Stimulated activated CD8-positive, alpha-beta memory T cell treated with anti-CD3 and anti-CD28 coated beads, Interleukin-7, amount 100 ng/mL, for 4 hours (primary cell): ENCODE data around the gene HMGCR.
"Not testable (repeated sequence)": the region's sequence is repeated elsewhere in the genome, so short reads cannot be mapped to it uniquely, and the experiment has no call there.

Experiments used
- DNase-seq, 2 donors: peaks; one replicate each; pipeline ENCODE4 v3.0.0-alpha.2; 2020; ENCODE audit warnings: low read depth in 2 of 2

Gene HMGCR

DNA sequence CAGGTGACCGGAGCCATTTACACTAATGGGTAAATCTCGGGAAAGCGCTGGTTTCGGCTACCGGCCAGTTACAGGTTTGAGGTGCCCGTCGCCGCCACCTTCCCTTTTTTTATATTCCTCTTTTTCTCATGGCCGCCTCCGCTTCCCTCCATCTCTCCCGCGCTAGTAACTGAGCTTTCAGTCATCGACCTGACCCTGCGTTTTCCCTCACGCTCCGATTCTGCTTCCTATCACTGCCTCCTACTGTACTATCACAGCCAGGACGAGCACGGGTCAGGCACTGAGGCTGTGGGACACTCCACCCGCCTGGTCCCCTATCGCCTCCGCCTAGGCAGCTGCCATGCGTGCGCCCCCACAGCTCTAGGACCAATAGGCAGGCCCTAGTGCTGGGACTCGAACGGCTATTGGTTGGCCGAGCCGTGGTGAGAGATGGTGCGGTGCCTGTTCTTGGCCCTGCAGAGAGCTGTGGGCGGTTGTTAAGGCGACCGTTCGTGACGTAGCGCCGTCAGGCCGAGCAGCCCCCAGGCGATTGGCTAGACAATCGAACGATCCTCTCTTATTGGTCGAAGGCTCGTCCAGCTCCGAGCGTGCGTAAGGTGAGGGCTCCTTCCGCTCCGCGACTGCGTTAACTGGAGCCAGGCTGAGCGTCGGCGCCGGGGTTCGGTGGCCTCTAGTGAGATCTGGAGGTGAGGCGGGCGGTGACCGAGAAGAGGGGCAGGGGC lies at the start of gene HMGCR:
HMGCR (plus strand) TSS at position 606 of the 722 bp plus-strand sequence. CDS start 5,386 bp downstream, outside the sequence.
- DNase-seq, result peak; percentile 98

DNA sequence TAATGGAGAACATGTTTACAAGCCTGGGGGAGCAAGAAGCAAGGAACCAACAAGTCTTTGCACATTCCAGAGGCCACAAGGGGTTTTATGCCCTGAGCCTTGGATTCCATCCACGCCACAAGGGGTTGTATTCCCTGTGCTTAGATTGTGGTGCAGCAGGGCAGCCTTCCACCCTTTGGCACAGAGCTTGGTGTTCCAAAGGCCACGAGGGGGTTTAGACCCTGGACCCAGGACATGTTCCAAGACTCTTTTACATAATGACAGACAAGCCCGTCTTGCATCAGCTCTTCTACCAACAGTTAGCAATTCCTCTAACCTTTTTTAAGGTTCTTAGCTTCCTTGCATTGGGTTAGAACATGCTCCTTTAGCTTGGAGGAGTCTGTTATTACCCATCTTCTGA lies 45.2 kb upstream of the HMGCR start:
- DNase-seq, result not testable (repeated sequence)

DNA sequence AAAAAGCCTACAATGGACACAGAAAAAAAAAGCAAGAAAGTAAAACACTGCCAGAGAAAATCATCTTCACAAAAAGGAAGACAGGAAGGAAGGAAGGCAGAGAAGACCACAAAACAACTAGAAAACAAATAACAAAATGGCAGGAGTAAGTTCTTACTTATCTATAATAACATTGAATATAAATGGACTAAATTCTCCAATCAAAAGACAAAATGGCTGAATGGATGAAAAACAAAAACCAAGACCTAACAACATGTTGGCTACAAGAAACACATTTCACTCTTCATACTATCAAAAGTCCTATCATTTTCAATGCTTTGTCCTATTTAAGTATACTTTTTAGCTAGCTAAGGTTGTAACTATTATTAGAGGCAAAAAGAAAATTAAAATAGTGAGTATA lies 36.9 kb upstream of the HMGCR start:
- no peak for DNase-seq

DNA sequence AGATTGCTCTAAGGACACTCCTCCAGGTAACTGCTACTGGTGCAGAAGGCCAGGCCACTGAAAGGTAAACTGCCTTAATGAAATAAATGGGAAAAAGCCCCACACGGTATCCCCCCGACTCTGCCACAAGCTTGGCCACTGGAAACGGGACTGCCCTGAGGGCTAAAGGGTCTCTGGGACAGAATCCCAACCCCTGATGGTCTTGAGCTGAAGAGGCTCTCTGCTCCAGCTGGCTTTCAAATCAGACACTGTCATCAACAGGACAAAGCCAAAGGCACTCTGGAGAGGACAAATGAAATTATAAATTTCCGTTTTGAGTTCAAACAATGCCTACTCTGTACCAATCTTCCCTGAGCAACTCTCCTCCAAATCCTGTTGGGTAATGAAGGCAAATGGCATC lies 33.6 kb upstream of the HMGCR start:
- no peak for DNase-seq

DNA sequence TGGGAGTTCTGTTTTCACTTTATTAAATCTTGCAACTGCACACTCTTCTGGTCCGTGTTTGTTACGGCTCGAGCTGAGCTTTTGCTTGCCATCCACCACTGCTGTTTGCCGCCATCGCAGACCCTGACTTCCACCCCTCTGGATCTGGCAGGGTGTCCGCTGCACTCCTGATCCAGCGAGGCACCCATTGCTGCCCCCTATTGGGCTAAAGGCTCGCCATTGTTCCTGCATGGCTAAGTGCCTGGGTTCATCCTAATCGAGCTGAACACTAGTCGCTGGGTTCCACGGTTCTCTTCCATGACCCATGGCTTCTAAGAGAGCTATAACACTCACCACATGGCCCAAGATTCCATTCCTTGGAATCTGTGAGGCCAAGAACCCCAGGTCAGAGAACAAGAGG lies 32.5 kb upstream of the HMGCR start:
- DNase-seq, result not testable (repeated sequence)

DNA sequence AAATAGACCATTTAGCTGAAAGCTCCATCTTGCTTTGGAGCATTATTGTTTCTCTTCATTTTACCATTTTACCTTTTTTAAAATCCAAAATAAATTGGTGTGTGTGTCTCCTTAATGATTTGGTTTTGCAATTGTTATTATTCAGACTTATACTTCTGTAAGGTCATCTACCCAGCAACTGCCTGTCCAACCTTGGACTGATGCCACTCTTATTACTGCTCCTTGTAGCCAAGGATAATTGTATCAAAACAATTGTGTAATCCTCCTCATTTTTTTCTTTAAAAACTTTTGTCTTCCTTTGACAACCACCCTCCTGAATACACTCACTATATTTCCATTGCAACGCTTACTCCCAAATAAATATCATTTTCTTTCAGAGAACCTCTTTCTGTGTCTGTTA lies 30.3 kb upstream of the HMGCR start:
- DNase-seq, result no peak

DNA sequence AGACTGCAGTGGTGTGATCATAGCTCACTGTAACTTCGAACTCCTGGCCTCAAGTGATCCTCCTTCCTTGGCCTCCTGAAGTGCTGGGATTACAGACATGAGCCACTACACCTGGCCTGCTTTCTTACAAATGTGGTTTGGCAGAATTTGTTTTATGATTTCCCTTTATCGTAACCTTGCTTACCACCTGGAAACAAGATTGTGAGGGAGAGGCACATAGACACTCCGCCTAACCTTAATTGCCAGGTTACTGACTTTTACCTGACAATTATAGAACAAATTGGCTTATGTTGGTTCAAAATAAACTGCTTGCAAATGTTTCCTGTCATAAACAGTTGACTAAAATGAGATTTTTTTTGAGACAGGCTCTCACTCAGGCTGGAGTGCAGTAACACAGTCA lies 26.8 kb upstream of the HMGCR start:
- no peak for DNase-seq

DNA sequence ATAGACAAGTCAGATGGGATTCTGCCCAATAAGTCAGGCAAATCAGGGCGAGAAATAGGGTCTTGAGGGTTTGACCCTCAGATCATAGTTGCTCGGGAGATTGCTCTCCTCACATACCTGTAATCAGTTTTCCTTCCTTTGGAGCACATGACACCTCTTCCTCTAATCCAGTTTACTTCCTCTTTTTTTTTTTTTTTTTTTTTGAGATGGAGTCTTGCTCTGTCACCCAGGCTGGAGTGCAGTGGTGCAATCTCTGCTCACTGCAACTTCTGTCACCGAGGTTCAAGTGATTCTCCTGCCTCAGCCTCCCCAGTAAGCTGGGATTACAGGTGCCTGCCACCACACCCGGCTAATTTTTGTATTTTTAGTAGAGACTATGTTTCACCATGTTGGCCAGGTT lies 17.9 kb upstream of the HMGCR start:
- DNase-seq, result not testable (repeated sequence)

DNA sequence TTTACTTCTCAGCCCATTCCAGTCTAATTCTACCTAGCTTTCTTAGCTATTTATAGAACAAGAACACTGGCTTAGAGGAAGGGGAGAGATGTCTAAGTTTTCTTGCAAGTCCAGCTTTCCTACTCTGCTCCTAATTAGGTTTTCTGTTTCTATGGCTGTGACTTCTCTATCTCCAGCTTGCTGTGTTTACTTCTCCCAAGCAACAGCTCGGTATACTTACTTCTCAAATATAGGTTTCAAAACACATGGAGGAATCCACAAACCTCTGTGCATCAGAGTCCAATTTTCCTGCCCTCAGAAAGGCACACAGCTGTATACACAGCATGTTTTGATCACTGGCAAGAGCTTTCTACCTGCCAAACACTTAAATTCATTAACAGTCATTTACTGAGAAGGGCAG lies 17.4 kb upstream of the HMGCR start:
- no peak for DNase-seq

DNA sequence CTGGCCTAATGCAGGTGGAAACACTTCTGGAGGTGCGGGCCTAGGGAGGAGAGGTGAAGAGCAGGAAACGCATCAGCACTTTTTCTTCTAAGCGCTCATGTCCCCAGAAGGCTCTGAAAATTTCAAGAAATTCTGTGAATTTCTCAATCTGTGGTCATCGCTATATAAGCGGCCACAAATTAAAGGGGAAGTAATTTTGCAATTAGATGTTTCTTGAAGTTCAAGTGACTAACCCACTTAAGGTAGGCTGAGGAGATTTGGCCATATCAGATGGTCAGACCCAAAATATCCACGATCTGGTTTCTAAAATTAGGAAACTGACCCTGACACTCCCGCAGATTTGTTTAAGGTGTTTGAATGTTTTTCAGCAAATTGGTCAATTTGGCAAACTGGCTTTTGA lies 16.6 kb upstream of the HMGCR start:
- DNase-seq, result no peak

DNA sequence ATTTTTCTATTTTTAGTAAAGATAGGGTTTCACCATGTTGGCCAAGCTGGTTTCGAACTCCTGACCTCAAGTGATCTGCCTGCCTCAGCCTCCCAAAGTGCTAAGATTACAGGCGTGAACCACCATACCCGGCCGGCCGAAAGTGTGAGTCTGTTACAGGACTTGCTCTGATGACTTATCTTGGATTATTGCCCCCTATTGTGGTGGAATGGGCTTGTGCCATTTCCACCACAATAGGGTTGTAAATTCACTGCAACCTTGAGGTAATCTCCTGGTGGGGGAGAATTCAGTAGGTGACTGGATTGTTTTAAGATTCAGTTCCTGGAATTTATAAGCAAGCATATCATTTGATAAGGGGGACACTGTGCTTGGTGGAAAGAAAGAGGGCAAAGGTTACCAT lies 15.0 kb upstream of the HMGCR start:
- DNase-seq, result no peak

DNA sequence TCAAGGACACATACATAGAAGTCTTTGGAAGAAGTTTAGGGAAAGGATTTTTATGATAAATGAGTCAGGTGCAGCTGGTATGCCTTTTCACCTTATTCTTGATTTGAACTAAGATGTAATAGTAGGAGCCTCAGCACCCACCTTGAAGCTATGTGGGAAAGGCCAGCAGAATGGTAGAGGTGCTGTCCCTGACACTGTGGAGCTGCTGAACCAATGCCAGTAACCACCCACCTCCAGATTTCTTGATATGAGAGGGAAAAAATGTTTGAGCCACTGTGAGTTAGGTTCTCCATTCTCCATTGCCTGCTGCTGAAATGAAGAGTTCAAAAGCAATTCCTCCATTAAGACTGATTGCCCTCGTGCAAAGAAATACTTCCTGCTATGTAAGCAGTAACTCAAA lies 12.2 kb upstream of the HMGCR start:
- DNase-seq, result no peak

DNA sequence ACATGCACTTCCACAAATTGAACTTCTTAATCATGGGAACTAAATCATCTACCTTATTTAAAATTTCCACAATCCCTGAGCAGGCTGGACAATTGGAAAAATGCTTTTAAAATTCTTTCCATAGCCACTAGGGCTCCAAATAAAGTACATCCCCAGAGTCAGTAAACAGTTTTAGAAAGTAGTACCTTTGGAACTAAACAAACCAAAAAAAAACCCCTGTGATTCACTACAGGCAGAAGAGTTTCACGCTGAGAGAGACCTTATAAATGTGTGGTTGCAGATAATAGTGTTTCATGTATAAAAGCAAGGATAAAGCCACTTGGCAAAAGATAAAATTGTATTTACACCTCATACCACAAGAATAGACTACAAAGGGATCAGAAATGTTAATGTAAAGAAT lies 11.8 kb upstream of the HMGCR start:
- DNase-seq, result no peak

DNA sequence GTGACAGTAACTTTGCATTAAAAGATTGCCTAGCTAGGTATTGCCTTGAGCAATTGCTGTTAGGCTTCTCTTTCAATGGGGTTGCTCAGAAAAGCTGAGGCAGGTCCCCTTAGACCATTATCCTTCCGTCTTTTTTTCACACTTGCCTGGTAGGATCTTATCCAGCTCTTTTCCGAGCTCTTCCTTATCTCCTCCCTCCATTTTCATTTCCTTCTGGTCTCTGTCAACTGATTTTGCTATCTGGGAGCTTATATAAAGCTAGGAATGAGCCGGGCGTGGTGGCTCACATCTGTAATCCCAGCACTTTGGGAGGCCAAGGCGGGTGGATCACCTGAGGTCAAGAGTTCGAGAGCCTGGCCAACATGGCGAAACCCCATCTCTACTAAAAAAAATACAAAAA lies 6.6 kb upstream of the HMGCR start:
- DNase-seq, result no peak

DNA sequence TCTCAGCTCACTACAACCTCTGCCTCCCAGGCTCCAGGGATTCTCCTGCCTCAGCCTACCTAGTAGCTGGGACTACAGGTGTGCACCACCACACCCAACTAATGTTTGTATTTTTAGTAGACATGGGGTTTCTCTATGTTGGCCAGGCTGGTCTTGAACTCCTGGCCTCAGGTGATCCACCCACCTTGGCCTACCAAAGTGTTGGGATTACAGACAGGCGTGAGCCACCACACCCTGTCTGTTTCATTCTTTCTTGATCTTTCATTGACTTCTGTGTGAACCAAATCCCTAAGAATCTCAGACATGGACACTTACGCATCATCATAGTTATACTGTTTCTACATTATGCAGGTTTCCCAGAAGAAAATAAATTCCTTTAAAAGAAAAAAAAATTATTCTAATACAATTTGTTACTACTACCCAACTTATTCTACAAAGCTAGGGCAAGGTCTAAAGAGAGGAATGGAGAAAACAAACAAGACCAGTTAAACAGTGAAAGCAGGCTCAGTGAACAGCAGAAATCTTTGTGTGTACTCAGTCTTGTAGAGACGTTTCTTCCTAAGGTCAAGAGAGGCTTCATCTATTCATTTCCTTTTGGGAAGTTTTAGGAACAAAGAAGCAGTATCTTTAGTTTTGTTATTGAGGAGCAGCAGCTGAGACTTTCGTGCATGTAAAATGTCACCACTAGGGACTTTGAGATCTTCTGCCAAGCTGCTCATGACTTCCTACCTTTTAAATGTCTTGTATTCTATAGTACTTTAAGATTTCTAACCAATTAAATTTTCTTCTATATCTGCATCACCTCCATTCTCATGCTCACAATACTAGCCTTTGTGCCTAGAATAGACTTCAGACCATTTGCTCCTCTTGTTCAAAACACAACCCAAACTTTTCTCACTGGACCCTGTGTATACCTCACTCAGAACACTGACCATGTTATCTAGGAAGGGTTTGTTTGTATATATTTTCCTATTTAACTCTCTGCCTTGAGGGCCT lies 5.6 kb upstream of the HMGCR start:
- no peak for DNase-seq

DNA sequence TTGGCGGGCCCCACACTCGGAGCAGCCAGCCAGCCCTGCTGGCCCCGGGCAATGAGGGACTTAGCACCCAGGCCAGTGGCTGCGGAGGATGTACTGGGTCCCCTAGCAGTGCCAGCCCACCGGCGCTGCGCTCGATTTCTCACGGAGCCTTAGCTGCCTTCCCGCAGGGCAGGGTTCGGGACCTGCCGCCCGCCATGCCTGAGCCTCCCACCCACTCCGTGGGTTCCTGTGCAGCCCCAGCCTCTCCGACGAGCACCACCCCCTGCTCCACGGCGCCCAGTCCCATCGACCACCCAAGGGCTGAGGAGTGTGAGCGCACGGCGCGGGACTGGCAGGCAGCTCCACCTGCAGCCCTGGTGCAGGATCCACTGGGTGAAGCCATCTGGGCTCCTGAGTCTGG lies 3.3 kb upstream of the HMGCR start:
- not testable (repeated sequence) for DNase-seq

DNA sequence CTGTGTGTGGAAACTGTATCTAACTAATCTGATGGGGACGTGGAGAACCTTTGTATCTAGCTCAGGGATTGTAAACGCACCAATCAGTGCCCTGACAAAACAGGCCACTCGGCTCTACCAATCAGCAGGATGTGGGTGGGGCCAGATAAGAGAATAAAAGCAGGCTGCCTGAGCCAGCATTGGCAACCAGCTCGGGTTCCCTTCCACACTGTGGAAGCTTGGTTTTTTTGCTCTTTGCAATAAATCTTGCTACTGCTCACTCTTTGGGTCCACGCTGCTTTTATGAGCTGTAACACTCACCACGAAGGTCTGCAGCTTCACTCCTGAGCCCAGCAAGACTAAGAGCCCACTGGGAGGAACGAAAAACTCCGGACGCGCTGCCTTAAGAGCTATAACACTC lies 2.6 kb upstream of the HMGCR start:
- not testable (repeated sequence) for DNase-seq

DNA sequence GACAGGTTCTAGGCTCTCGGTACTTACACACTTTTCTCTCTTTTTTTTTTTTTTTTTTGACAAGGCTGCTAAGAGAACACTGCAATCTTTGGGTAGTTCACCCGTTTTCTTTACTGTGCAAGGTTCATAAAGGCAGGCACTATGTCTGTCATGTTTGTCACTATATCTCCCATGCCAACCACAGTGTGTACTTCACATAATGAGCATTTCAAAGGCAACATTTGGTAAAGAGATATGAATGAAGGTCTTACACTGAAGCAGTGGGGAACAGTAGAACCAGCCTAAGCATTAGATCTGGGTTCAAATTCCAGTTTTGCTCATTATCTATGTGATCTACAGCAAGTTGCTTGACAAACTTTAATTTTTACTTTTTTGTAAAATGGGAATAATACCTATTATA lies 1.5 kb upstream of the HMGCR start:
- DNase-seq, result no peak

DNA sequence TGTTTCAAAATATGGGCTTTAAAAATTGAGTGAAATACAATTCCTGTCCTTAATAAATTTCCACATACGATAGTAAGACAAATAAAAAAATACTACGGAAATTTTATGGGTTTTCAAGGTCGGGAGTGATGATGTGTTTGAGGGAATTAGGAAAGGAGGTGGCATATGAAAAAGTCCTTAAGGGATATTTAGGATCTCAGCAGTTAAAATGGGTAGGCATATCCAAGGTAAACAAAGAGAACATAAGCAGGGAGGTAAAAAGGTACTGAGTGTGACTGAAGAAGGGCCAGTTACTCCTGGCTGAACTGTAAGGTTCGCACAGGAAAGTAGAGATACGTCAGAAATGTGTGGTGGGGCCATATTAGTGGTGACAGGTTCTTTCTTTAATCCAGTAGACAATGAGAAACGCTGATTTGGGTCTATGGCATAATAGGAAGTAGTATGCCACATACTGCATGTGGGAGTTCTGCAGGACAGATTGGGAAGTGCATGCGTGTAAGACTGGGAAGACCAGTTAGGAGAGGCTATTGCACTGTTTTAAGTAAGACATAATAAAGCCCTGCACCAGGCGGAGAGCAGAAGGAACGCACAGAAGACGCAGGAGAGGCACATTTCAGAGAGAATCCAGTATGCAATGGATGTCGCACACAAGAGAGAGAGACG lies 937 bp upstream of the HMGCR start:
- DNase-seq, result peak in 1 of 2 donors; percentile 3

DNA sequence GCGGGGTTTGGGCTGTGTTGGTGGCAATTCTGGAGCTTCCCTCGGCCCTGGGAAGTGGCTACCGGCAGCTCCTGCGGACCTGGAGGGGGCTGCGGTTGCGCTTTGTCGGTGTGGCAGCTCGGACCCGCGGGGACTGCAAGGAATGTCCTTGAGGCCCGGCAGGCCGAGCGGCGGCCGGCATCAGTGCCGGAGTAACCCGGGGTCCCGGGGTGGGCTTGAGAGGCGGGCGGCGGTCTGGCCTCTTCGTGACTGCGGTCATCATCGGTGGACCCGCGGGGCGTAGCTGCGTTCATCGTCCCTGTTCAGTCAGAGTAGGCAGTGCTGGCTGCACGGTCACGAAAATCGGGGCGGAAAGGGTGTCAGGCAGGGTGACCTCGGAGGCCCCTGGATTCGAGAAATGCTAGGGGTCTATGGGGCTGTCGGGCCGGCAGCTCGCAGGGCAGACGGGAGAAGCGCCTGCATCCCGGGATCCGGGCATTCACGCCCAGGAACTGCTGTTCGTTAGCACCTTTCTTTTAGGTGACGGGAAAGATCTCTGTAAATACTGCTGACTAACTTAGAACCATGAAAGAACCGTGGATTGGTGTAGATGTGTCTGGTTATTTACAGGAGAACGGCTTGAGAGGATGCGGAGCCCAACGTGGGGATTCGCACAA lies 474 bp downstream of the HMGCR start:
- peak in 1 of 2 donors; percentile 2 for DNase-seq

DNA sequence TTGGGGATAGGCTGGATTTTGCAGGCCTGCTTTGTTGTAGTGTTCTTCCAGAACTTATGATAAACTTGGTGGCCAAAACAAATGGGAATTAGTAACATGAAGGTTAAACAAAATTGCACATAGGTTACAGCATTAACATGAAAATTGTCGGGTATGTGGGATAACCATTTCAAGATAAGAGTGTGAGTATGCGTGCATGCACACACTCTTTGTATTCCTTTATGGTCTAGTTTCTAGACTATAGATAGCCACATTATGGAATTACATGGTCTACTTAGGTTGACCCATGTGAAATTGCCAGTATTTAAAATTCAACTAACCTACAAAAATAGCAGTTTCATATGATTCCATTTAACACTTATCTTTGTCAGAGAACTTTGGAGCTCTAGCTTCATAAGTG lies 1.4 kb downstream of the HMGCR start:
- DNase-seq, result no peak
